Mucosa of rectum (tissue), 2 donors: ENCODE results near the gene SHQ1.
A peak's percentile ranks its signal among the peaks of the same experiment; 100 is the strongest.
"Not testable (repeated sequence)": the region's sequence is repeated elsewhere in the genome, so short reads cannot be mapped to it uniquely, and the experiment has no call there.

Experiments
- H3K27ac ChIP-seq, 2 donors: one replicate each; pipeline ENCODE4 v1.7.0; 2013; ENCODE audit warnings: inconsistent platforms in 2 of 2, low read depth in 2 of 2, low read length in 2 of 2
- H3K27me3 ChIP-seq, 2 donors: one replicate each; pipeline ENCODE4 v1.7.0; 2013; ENCODE audit warnings: low read length in 2 of 2; ENCODE audit not compliant: control insufficient read depth in 2 of 2, insufficient read depth in 2 of 2
- H3K36me3 ChIP-seq, 2 donors: one replicate each; pipeline ENCODE4 v1.7.0; 2013; ENCODE audit warnings: low read length in 2 of 2; ENCODE audit not compliant: control insufficient read depth in 2 of 2, insufficient read depth in 2 of 2
- H3K4me1 ChIP-seq, 2 donors: one replicate each; pipeline ENCODE4 v1.7.0; 2013; ENCODE audit warnings: low read length in 2 of 2, mild to moderate bottlenecking in 1 of 2; ENCODE audit not compliant: control insufficient read depth in 2 of 2, insufficient read depth in 2 of 2
- H3K4me3 ChIP-seq, 2 donors: one replicate each; pipeline ENCODE4 v1.7.0; 2013; ENCODE audit warnings: low read length in 2 of 2
- H3K9ac ChIP-seq, 2 donors: one replicate each; pipeline ENCODE4 v1.7.0; 2013; ENCODE audit warnings: low read length in 2 of 2, low read depth in 1 of 2, mild to moderate bottlenecking in 1 of 2
- H3K9me3 ChIP-seq, 2 donors: one replicate each; pipeline ENCODE4 v1.7.0; 2013; ENCODE audit warnings: low read length in 2 of 2; ENCODE audit not compliant: control insufficient read depth in 2 of 2
- donor health status: healthy.
- donor health status: Normal muscosa, but diverticular disease.

The SHQ1 gene

DNA sequence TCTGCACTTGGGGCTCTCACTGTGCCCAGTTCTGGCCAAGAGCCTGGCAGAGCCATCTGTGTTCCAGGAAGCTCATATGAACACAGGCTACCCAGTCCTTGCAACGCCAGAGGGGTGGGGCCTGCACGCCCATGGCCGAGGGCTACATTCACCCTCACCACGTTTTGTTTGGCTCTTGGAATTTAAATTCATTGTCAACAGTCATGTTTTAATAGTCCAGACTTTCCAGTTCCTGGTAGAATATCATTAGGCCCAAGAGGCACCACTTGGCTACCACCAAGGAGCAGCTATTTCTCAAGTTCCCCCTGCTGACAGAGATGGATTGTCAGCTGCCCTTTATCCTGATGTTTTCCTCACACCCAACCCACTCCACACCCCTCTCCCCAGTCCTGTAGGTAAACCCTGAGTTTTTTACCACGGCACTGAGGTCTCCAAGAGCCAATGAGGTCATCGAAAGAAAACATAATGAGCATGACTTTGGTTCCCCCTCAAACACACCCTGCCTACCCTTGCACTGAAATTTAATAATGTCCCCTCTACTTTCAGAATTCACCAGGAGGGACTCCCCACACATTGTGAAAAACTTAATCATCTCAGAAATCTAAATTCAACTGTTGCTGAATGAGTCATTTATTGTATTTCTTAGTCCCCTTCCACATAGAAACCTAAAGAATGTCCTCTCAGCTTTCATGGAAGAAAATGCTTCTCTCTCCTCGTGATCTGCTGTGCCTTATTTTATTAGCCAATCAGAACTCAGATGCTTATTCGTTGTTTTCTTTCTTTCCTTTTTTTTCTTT, 125.1 kb downstream of the SHQ1 start:
- H3K27me3 ChIP-seq, result no peaks in the 10 kb centered on the region
- no peaks in the 10 kb centered on the region for H3K9me3 ChIP-seq
- H3K4me3 ChIP-seq, result no peak overlapping the region
- H3K36me3 ChIP-seq, result no peaks in the 10 kb centered on the region
- H3K27ac ChIP-seq, result peak overlapping the region; percentile 34 to 48
- H3K4me1 ChIP-seq, result no peaks in the 10 kb centered on the region
- no peak overlapping the region for H3K9ac ChIP-seq

- Histone ChIP-seq H3K9me3 (no peaks in the 10 kb centered on the region), H3K36me3 (no peaks in the 10 kb centered on the region), H3K4me3 (no peak overlapping the region), H3K9ac (no peak overlapping the region), H3K27me3 (no peaks in the 10 kb centered on the region), H3K27ac (no peak overlapping the region), H3K4me1 (no peaks in the 10 kb centered on the region)
These were observed 126.4 kb downstream of the SHQ1 start for GRCh38 chr3:72721683-72722381.

DNA sequence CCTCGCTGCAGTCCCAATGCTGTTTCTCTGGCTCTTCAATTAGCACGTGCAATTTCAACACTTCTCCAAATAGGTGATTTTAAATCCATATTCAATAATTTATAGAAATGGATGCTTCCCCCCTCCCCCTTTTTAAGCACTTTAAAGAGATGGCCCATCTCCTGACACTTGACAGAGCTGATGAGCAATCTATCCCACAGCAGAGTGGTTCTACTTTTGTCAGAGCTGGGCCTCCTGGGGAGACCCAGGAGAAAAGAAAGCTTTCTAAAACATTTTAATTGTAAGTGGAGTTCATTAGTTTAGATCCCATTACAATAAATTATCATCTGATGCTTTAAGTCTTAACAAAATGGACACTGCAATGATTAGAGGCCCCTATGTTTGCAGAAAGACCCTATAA, 127.7 kb downstream of the SHQ1 start:
- Histone ChIP-seq H3K4me3 (no peak overlapping the region), H3K27ac (no peak overlapping the region), H3K9ac (no peak overlapping the region), H3K27me3 (no peaks in the 10 kb centered on the region), H3K9me3 (no peaks in the 10 kb centered on the region), H3K4me1 (no peaks in the 10 kb centered on the region), H3K36me3 (no peaks in the 10 kb centered on the region)

DNA sequence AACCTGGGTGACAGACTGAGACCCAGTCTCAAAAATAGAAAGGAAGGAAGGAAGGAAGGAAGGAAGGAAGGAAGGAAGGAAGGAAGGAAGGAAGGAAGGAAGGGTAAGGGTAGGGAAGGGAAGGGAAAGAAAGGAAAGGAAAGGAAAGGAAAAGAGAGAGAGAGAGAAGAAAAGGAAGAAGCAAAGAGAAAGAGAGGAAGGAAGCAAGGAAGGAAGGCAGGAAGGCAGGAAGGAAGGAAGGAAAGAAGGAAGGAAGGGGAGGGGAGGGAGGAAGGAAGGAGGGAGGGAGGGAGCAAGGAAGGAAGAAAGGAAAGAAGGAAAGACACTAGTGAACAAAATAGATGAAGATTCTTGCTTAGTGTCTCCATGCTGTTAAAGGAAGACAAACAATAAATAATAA, 129.1 kb downstream of the SHQ1 start:
- H3K9ac ChIP-seq, result no peak overlapping the region
- no peak overlapping the region for H3K4me3 ChIP-seq
- no peaks in the 10 kb centered on the region for H3K27me3 ChIP-seq
- H3K9me3 ChIP-seq, result no peaks in the 10 kb centered on the region
- no peak overlapping the region for H3K27ac ChIP-seq
- no peaks in the 10 kb centered on the region for H3K36me3 ChIP-seq
- no peaks in the 10 kb centered on the region for H3K4me1 ChIP-seq

DNA sequence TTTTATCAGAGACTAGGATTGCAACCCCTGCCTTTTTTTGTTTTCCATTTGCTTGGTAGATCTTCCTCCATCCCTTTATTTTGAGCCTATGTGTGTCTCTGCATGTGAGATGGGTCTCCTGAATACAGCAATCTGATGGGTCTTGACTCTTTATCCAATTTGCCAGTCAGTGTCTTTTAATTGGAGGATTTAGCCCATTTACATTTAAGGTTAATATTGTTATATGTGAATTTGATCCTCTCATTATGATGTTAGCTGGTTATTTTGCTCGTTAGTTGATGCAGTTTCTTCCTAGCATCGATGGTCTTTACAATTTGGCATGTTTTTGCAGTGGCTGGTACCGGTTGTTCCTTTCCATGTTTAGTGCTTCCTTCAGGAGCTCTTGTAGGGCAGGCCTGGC, 134.1 kb downstream of the SHQ1 start:
- H3K4me1 ChIP-seq, H3K36me3 ChIP-seq, H3K9me3 ChIP-seq, H3K4me3 ChIP-seq, H3K9ac ChIP-seq, H3K27me3 ChIP-seq, H3K27ac ChIP-seq: not testable (repeated sequence)

DNA sequence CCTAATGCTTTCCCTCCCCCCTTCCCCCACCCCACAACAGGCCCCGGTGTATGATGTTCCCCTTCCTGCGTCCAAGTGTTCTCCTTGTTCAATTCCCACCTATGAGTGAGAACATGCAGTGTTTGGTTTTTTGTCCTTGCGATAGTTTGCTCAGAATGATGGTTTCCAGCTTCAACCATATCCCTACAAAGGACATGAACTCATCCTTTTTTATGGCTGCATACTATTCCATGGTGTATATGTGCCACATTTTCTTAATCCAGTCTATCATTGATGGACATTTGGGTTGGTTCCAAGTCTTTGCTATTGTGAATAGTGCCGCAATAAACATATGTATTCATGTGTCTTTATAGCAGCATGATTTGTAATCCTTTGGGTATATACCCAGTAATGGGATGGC, 137.8 kb downstream of the SHQ1 start:
- not testable (repeated sequence) for H3K27me3 ChIP-seq, H3K27ac ChIP-seq, H3K36me3 ChIP-seq, H3K9ac ChIP-seq, H3K4me1 ChIP-seq, H3K9me3 ChIP-seq, H3K4me3 ChIP-seq

DNA sequence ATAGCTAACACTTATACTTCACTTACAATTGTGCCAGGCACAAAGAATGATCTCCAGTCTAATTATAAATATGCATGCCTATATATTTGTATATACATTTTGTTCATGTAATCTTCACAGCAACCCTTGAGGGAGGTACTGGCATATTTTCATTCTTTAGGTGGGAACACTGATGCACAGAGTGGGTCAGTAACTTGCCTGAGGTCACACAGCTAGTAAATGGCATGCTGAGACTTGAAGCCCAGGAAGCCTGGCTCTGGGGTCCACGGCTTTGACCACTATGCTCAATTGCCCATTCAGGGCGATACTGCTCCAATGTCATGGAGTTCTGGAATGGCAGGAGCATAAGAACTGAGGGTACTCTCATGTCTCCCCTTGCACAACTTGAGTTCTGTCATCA, 139.8 kb downstream of the SHQ1 start:
- no peak overlapping the region for H3K9ac ChIP-seq
- no peaks in the 10 kb centered on the region for H3K9me3 ChIP-seq
- no peaks in the 10 kb centered on the region for H3K4me1 ChIP-seq
- H3K27ac ChIP-seq, result no peak overlapping the region
- no peak overlapping the region for H3K4me3 ChIP-seq
- no peaks in the 10 kb centered on the region for H3K36me3 ChIP-seq
- H3K27me3 ChIP-seq, result no peaks in the 10 kb centered on the region

DNA sequence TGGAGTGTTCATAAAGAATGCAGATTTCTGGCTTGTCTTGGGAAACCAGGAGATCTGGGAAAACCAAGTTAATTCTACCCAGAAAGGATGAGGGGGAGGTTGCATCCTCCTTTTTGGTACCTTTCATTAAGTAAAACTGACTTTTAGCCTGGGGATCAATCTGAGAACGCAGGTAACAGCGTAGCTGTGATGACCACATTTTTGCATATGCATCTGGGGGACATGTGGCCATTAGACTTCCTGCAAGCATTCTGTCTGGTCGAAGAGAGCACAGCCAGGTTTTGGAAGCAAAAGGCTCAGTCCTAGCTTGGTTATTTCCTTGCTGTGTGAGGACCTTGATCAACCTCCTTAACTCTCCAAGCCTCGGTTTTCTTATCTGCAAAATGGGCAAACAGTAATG, 145.2 kb downstream of the SHQ1 start:
- no peak overlapping the region for H3K9ac ChIP-seq
- H3K36me3 ChIP-seq, result no peaks in the 10 kb centered on the region
- H3K27ac ChIP-seq, result no peak overlapping the region
- H3K4me1 ChIP-seq, result no peaks in the 10 kb centered on the region
- no peaks in the 10 kb centered on the region for H3K9me3 ChIP-seq
- H3K4me3 ChIP-seq, result no peak overlapping the region
- no peaks in the 10 kb centered on the region for H3K27me3 ChIP-seq

GRCh38 chr3:72702390-72702789, 145.9 kb downstream of the SHQ1 start:
- Histone ChIP-seq H3K36me3 (no peaks in the 10 kb centered on the region), H3K9ac (no peak overlapping the region), H3K27me3 (no peaks in the 10 kb centered on the region), H3K4me3 (no peak overlapping the region), H3K27ac (no peak overlapping the region), H3K4me1 (no peaks in the 10 kb centered on the region), H3K9me3 (no peaks in the 10 kb centered on the region)

DNA sequence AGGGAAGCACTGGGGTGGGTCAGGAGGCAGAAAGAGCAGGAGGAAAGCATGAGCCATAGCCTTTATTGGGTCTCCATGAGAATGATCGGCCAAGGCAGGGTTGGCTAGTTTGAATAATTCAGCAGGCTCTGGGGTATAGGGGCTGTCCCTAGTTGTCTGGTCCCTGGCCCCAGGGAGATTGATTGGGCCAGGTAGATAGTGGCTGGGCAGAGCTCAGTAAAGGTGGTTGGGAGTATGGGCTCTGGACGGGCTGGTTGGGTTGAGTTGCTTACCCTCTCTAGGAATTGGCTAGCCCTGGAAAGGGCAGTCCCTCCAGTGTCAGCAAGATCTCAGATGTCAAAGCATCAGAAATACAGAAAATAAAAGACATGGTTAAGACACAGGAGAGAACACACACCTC, 148.1 kb downstream of the SHQ1 start:
- Histone ChIP-seq H3K4me1 (no peaks in the 10 kb centered on the region), H3K9me3 (no peaks in the 10 kb centered on the region), H3K27ac (no peak overlapping the region), H3K4me3 (no peak overlapping the region), H3K36me3 (no peaks in the 10 kb centered on the region), H3K9ac (no peak overlapping the region), H3K27me3 (no peaks in the 10 kb centered on the region)
